Activated T-helper 2 cell treated with anti-CD3 and anti-CD28 coated beads, Interferon-gamma antibody, Interleukin-2, Interleukin-4, amounts not matched to agents 10 μg/mL and 5 μg/mL and 100 μg/mL, durations not matched to agents 14 hours and 24 hours and 36 hours (primary cell): ENCODE results near the gene ATP5F1B. TPM values are rescaled to one million over a fixed set of nuclear protein-coding genes. Genes with fewer than 3 reads are reported as not detected.

ENCODE experiments used
- DNase-seq: peaks from one replicate; pipeline ENCODE4 v3.0.0; 2021; ENCODE audit warnings: low spot score
- H3K27ac Mint-ChIP-seq: one replicate; pipeline ENCODE4 v1.8.0; 2021; ENCODE audit warnings: mixed read lengths
- H3K27me3 Mint-ChIP-seq: one replicate; pipeline ENCODE4 v1.8.0; 2021; ENCODE audit warnings: low read depth, mixed read lengths
- H3K36me3 Mint-ChIP-seq: one replicate; pipeline ENCODE4 v1.8.0; 2021; ENCODE audit warnings: low read depth, mixed read lengths
- H3K4me1 Mint-ChIP-seq: one replicate; pipeline ENCODE4 v1.8.0; 2021; ENCODE audit warnings: low read depth, mixed read lengths
- H3K4me3 Mint-ChIP-seq: one replicate; pipeline ENCODE4 v1.8.0; 2021; ENCODE audit warnings: low read depth, mild to moderate bottlenecking, moderate library complexity, mixed read lengths
- H3K9me3 Mint-ChIP-seq: one replicate; pipeline ENCODE4 v1.8.0; 2021; ENCODE audit warnings: mixed read lengths
- intact Hi-C: fragments of 100-400 bp; cut with micrococcal nuclease; formaldehyde crosslinking; loops from one replicate; pipeline ENCODE4 v1.15.1; 2023
- total RNA-seq: library from RNA; stranded (reverse); gene quantifications from 2 replicates; pipeline ENCODE4 v1.2.3, GENCODE V29; 2022

The ATP5F1B gene
- total RNA-seq, 1 donor from 2014 or later, result 729 TPM

GRCh38 chr12:56636675-56637540 is 8.9 kb downstream of the ATP5F1B start:
- H3K4me3 Mint-ChIP-seq, result peak overlapping the region; percentile 97
- H3K27me3 Mint-ChIP-seq, result no peaks in the 10 kb centered on the region
- H3K4me1 Mint-ChIP-seq, result peaks cover 47% of the 10 kb centered on the region
- peak; percentile 87 for DNase-seq
- peaks cover 45% of the 10 kb centered on the region for H3K36me3 Mint-ChIP-seq
- H3K9me3 Mint-ChIP-seq, result no peaks in the 10 kb centered on the region
- H3K27ac Mint-ChIP-seq, result peak overlapping the region; percentile 93
- intact Hi-C loops, result loop anchor here (1.0 to 10.0 kb wide), 7 partner anchors 9 to 900 kb away; partner anchors contain the start of genes ESYT1, NAB2, NACA and PTGES3

GRCh38 chr12:56635806-56636674 is 9.7 kb downstream of the ATP5F1B start:
- Mint-ChIP-seq H3K4me3 (peak overlapping the region; percentile 97), H3K36me3 (peaks cover 39% of the 10 kb centered on the region), H3K27me3 (no peaks in the 10 kb centered on the region), H3K4me1 (peaks cover 54% of the 10 kb centered on the region), H3K9me3 (no peaks in the 10 kb centered on the region), H3K27ac (peak overlapping the region; percentile 93)
- intact Hi-C loops, result loop anchor here (1.0 to 10.0 kb wide), 7 partner anchors 10 to 899 kb away; partner anchors contain the start of genes ESYT1, NAB2, NACA and PTGES3
- peak; percentile 71 for DNase-seq

DNA sequence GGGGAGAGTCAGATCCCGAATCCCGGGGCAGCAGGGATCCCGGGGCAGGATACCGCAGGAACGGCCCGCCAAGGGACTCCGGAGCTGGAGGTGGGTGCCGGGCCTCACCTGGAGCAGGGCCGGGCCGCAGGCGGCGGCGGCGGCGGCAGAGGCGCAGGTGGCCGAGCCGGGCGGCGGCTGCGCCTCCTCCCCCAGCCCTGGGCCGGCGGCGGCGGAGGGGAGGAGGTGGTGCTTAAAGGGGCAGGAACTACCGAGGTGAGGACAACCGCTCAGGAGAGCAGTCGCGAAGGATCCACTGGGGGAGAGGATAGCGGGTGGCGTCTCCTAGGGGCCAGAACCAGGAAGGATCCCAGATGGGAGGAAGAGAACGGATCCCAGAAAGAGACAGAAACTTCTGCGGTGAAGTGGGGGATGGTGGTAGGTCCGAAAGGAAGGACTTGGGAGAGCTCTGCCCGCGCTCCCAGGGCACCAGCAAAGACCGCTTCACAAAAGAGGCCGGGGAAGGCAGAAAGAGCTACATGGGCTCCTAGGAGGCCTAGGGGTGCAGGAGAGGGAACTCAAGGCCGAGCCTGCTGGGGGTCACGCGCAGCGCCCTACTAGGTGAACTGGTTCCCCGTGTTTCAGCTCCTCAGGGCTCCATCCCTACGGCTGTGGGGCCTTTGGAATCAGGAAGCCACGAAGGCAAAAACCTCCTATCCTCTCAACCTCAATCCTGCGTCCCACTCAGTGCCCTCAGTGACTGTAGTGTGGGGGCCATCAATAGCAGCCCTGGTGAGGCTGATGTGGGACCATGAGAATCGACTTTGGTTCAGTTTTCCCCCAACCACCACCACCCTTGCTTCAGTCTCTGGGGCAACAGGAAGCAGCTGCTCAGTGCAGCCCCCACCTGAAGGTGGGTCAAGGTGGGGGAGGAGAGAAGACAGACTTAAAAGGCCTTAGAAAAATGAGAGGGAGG is 10.7 kb downstream of the ATP5F1B start:
- H3K4me3 Mint-ChIP-seq, result peak overlapping the region; percentile 97
- intact Hi-C loops, result loop anchor here (5.0 to 10.0 kb wide), 5 partner anchors 452 to 898 kb away; partner anchors contain the start of genes ESYT1, NAB2, PYM1 and RPL41
- peak; percentile 65 for DNase-seq

DNA sequence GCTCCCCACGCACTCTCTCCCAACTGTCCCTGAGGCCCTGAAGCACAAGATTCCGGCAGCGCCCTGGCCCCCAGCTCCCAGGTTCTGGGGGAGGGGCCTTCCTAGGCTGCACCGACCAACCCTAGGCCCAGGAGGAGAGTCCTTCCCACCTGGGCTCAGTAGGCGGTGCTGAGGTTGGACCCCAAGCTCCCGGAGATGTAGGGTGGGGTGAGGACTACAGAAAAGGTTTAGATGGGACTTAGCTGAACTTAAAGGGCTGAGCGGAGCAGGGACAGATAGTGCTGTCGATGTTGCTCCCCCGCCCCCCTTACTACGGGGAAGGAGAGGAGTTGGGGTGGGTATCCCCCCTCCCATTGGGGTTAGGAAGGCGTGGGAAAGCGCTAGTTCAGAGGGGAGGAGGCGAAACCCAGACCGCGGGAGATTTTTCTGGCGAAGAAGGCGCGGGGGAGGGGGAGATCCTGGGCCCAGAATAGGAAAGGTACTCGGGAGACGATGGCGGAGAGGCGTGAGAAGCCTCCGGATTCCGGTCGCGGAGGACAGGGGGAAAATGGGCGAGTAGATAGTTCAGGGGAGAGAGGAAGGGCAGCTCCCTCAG is 11.4 kb downstream of the ATP5F1B start:
- Mint-ChIP-seq H3K9me3 (no peaks in the 10 kb centered on the region), H3K27ac (peak overlapping the region; percentile 83)
- DNase-seq, result no peak

More for the DNA sequence above, 10.7 kb downstream of the ATP5F1B start:
- Mint-ChIP-seq H3K4me1 (peaks cover 62% of the 10 kb centered on the region), H3K36me3 (peaks cover 33% of the 10 kb centered on the region), H3K27ac (peak overlapping the region; percentile 93), H3K27me3 (no peaks in the 10 kb centered on the region), H3K9me3 (no peaks in the 10 kb centered on the region)

GRCh38 chr12:56633468-56634241 is 12.1 kb downstream of the ATP5F1B start:
- H3K4me3 Mint-ChIP-seq, result peak overlapping the region; percentile 97
- peak overlapping the region; percentile 83 for H3K27ac Mint-ChIP-seq
- intact Hi-C loops, result loop anchor here (5.0 to 10.0 kb wide), 2 partner anchors 516 to 709 kb away; partner anchors contain the start of genes PYM1, RPL41 and ZC3H10
- no peak for DNase-seq
- peaks cover 59% of the 10 kb centered on the region for H3K4me1 Mint-ChIP-seq
- H3K9me3 Mint-ChIP-seq, result no peaks in the 10 kb centered on the region
- H3K27me3 Mint-ChIP-seq, result no peaks in the 10 kb centered on the region
- H3K36me3 Mint-ChIP-seq, result peaks cover 27% of the 10 kb centered on the region

More for the DNA sequence above, 11.4 kb downstream of the ATP5F1B start:
- Mint-ChIP-seq H3K36me3 (peaks cover 28% of the 10 kb centered on the region), H3K27me3 (no peaks in the 10 kb centered on the region), H3K4me1 (peaks cover 59% of the 10 kb centered on the region), H3K4me3 (peak overlapping the region; percentile 97)
- intact Hi-C loops, result loop anchor here (5.0 to 10.0 kb wide), 2 partner anchors 517 to 710 kb away; partner anchors contain the start of genes PYM1, RPL41 and ZC3H10

DNA sequence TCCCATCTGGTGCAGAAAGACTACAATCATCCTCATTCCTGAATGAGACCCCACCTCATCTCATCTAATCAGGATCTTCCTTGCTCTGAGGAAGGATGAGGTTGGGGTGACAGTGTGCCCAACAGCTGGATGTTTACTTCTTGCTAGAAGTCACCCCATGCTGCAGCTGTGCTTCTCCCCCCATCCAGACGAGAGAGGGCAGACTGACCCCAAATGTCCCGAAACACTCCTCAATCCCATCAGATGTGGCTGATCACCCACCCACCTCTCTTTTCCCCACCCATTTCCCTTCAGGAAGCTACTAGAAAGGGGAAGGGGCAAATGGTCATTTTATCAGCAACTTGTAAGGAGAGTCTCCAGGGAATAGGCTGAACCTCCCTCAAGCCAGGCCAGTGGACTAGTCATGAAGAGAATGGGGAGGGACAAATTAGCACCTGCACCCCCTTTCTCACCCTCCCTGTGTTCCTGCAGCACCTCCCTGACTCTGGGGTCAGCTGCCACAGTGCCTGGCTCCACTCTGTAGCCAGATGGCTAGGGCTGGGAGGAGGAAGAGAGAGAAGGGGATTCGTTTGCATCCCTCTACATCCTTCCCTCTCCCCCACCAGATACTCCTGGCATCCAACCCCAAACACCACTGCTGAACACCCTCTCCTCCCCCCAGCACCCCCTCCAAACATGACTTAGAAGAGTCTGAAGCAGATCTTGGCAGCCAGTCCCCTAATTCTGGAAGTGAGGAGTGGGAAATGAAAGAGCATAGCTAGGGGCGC is 12.9 kb downstream of the ATP5F1B start:
- peaks cover 25% of the 10 kb centered on the region for H3K36me3 Mint-ChIP-seq
- no peaks in the 10 kb centered on the region for H3K27me3 Mint-ChIP-seq
- peaks cover 66% of the 10 kb centered on the region for H3K4me1 Mint-ChIP-seq
- peak overlapping the region; percentile 68 for H3K4me3 Mint-ChIP-seq
- DNase-seq, result no peak
- H3K27ac Mint-ChIP-seq, result peak overlapping the region; percentile 54
- intact Hi-C loops, result loop anchor here (5.0 to 10.0 kb wide), 2 partner anchors 516 to 708 kb away; partner anchors contain the start of genes PYM1, RPL41 and ZC3H10
- H3K9me3 Mint-ChIP-seq, result no peaks in the 10 kb centered on the region

- peak overlapping the region; percentile 79 for H3K27ac Mint-ChIP-seq
- H3K36me3 Mint-ChIP-seq, result peaks cover 19% of the 10 kb centered on the region
- H3K27me3 Mint-ChIP-seq, result no peaks in the 10 kb centered on the region
- intact Hi-C loops, result loop anchor here (5.0 to 10.0 kb wide), 2 partner anchors 515 to 707 kb away; partner anchors contain the start of genes PYM1, RPL41 and ZC3H10
- H3K9me3 Mint-ChIP-seq, result no peaks in the 10 kb centered on the region
- H3K4me3 Mint-ChIP-seq, result peak overlapping the region; percentile 68
- H3K4me1 Mint-ChIP-seq, result peaks cover 62% of the 10 kb centered on the region
- peak; percentile 62 for DNase-seq
These were observed 13.7 kb downstream of the ATP5F1B start for GRCh38 chr12:56631790-56632700.

DNA sequence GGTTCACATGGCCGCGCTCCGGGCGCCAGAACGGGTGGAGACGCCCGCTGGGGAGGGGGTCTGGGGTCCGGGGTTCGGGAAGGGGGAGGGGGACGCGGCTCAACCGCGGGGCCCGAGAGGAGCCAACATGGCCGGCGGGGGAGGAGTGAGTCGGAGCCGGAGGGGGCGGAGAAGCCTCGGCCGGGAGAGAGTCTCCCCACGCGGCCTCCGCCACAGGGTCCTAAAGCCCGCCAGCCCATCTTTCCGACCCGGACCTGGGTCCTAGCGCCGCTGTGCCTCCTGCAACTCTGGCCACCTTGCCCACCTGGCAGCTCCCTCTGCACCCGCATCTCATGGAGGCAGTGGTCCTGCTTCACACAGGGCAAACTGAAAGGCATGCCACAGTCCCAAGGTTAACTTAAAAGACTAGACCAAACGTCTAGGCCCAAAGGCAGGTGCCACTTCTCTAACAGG is 15.6 kb downstream of the ATP5F1B start, which contains the start of gene BAZ2A:
TSS of gene BAZ2A (minus strand) at position 147 of the 453 bp plus-strand sequence. CDS start 12,796 bp downstream, outside the sequence.
- no peaks in the 10 kb centered on the region for H3K9me3 Mint-ChIP-seq
- peaks cover 30% of the 10 kb centered on the region for H3K36me3 Mint-ChIP-seq
- peak within 1 kb of the TSS; percentile 99 for H3K4me3 Mint-ChIP-seq
- H3K27ac Mint-ChIP-seq, result peak within 1 kb of the TSS; percentile 94
- H3K27me3 Mint-ChIP-seq, result no peaks in the 10 kb centered on the region
- DNase-seq, result peak; percentile 81
- intact Hi-C loops, result loop anchor here (5.0 to 10.0 kb wide), 2 partner anchors 513 to 705 kb away; partner anchors contain the start of genes PYM1, RPL41 and ZC3H10
- H3K4me1 Mint-ChIP-seq, result peaks cover 61% of the 10 kb centered on the region

GRCh38 chr12:56629459-56630179 is 16.2 kb downstream of the ATP5F1B start:
- intact Hi-C loops, result loop anchor here (5.0 to 10.0 kb wide), 2 partner anchors 512 to 705 kb away; partner anchors contain the start of genes PYM1, RPL41 and ZC3H10
- H3K4me3 Mint-ChIP-seq, result peak overlapping the region; percentile 99
- peaks cover 61% of the 10 kb centered on the region for H3K4me1 Mint-ChIP-seq
- H3K9me3 Mint-ChIP-seq, result no peaks in the 10 kb centered on the region
- peaks cover 32% of the 10 kb centered on the region for H3K36me3 Mint-ChIP-seq
- no peaks in the 10 kb centered on the region for H3K27me3 Mint-ChIP-seq
- no peak for DNase-seq
- peak overlapping the region; percentile 94 for H3K27ac Mint-ChIP-seq
